ENCODE data around the gene GBE1. TPM values are rescaled to one million over a fixed set of nuclear protein-coding genes. Genes with fewer than 3 reads are reported as not detected.
A peak's percentile ranks its signal among the peaks of the same experiment; 100 is the strongest.

GBE1 gene
- total RNA-seq, 4 donors from 2014 or later, result 15.8 to 28.6 (median 20.5) TPM

DNA sequence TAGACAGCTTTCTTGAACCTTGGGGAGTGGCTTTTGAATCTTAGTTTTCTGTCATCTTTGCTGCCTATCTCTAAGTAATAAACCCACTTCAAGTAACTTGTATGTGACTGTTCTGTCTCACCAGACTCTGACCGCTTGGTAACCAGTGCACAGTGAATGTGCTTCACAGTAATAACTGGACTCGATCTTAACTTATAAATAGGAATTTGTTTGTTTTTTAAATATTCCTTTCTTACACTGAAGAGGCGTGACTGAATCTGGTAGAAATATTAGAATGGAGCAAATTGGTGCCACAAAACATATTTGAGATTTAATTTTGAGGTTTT lies 318.0 kb downstream of the GBE1 start:
- DNase-seq (ENCODE audit: low spot score in 2 of 2), result no peak
- no peaks in the 10 kb centered on the region for H3K9me3 ChIP-seq
- no peak overlapping the region for H3K4me3 ChIP-seq
- H3K27ac ChIP-seq, result peak overlapping the region; percentile 7
- peaks cover 6% of the 10 kb centered on the region for H3K4me1 ChIP-seq
- no peaks in the 10 kb centered on the region for H3K27me3 ChIP-seq
- WGBS, result 89% methylated on average over 3 of the region's 3 CpGs
- TF ChIP-seq POLR2A (IDR thresholded peaks at IDR 0.05), result no peak
- no peaks in the 10 kb centered on the region for H3K36me3 ChIP-seq

DNA sequence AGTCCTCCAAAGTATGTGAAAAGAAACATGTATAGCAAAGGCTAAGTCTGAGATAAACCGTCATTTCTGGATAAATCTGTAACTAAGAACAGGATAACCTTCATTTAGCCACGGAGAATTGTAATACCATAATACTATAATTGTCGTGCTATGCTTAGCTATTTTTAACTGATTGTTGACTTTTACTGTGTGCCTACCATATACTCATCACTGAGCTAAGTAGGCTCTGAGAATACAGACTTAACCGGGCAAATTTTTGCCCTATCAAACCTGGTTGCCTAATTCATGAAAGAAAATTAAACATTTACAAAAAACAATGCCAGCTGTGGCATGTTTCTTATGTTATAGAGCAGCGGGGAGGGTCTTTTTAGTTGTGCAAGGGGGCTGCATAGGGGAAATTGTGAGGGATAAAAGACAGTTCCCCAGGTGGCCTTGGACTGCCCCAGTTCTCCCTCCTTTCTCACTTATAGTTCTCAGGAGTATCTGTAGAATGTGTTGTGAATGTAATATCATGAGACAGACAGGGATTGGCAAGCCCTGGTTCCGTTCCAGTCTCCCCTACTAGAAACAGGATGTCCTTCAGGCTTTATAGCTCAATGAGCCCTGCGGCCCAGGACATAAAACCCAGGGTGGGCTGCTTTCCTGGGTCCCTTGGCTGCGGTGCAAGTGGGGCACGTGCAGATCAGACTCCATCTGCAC lies 318.5 kb downstream of the GBE1 start:
- Histone ChIP-seq H3K36me3 (no peaks in the 10 kb centered on the region), H3K27me3 (no peaks in the 10 kb centered on the region), H3K4me3 (no peak overlapping the region), H3K4me1 (peaks cover 6% of the 10 kb centered on the region), H3K9me3 (no peaks in the 10 kb centered on the region), H3K27ac (peak overlapping the region; percentile 7)
- TF ChIP-seq POLR2A (IDR thresholded peaks at IDR 0.05), result no peak
- no peak for TF ChIP-seq EP300 (IDR thresholded peaks at IDR 0.05)
- DNase-seq (ENCODE audit: low spot score in 2 of 2), result no peak
- 74% methylated on average over 9 of the region's 9 CpGs for WGBS

DNA sequence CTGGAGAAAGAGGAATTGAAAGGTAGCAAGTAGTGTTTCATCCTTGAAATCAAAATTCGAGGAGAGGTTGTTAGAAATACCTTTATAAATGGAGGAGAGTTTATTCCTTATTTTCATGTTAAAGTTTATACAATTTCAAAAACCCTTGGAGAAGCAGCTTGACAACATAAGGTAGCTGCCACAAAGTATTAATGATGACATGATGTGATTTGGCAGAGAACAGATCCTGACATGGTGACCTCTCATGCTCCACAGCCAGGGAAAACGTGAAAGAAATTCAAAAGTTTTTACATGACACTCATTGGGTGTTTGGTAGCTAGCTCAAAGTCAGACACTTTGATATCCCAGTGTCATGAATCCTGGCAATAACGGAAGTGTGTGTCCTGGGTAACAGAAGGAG lies 320.8 kb downstream of the GBE1 start:
- Histone ChIP-seq H3K27ac (no peak overlapping the region), H3K9me3 (no peaks in the 10 kb centered on the region), H3K4me1 (peaks cover 6% of the 10 kb centered on the region), H3K27me3 (no peaks in the 10 kb centered on the region), H3K36me3 (no peaks in the 10 kb centered on the region), H3K4me3 (no peak overlapping the region)
- TF ChIP-seq EP300 (IDR thresholded peaks at IDR 0.05), result no peak
- no peak for TF ChIP-seq POLR2A (IDR thresholded peaks at IDR 0.05)
- TF ChIP-seq, protein P1, sequence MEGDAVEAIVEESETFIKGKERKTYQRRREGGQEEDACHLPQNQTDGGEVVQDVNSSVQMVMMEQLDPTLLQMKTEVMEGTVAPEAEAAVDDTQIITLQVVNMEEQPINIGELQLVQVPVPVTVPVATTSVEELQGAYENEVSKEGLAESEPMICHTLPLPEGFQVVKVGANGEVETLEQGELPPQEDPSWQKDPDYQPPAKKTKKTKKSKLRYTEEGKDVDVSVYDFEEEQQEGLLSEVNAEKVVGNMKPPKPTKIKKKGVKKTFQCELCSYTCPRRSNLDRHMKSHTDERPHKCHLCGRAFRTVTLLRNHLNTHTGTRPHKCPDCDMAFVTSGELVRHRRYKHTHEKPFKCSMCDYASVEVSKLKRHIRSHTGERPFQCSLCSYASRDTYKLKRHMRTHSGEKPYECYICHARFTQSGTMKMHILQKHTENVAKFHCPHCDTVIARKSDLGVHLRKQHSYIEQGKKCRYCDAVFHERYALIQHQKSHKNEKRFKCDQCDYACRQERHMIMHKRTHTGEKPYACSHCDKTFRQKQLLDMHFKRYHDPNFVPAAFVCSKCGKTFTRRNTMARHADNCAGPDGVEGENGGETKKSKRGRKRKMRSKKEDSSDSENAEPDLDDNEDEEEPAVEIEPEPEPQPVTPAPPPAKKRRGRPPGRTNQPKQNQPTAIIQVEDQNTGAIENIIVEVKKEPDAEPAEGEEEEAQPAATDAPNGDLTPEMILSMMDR (IDR thresholded peaks at IDR 0.05), result no peak
- TF ChIP-seq POLR2AphosphoS5 (IDR thresholded peaks at IDR 0.05), result no peak
- DNase-seq (ENCODE audit: low spot score in 2 of 2), result no peak
- WGBS, result 76% methylated on average over 3 of the region's 3 CpGs

All from suprapubic skin (tissue), 4 donors.